Measurements from ENCODE around the gene STAT6. TPM values are rescaled to one million over a fixed set of nuclear protein-coding genes. Genes with fewer than 3 reads are reported as not detected.

Gene STAT6
- total RNA-seq, 1 experiment from 2014 or later, result 52.3 TPM

DNA sequence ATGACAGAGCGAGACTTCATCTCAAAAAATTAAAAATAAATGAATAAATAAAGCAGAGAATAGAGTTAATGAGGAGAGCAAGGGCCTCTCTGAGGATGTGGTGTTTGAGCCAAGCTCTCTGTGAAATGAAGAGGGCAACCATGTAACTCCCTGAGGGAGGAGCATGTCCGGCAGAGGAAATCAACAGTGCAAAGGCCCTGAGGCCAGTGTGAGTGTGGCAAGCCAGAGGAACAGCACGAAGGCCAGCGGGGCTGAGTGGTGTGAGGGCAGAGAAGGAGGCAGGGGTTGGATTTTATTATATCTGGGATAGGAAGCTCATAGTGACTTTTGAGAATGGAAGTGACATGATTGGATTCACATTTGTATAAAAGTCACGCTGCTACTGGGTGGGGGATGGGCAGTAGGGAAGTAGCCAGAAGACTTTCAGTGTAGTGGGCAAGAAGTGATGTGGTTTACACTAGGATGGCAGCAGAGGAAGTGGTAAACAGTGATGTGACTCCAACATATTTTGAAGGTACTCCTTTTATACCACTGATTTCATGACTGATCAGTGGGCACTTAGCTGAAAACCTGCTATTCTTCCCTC lies 46.5 kb upstream of the STAT6 start:
- intact Hi-C loops (cut with micrococcal nuclease; ENCODE audit: unreplicated experiment) (no loop called here), in situ Hi-C loops (cut with HindIII; ENCODE audit: low pct_unique_long_range_greater_than_20kb, low sequenced_read_pairs) (no loop called here)
- POLR2A ChIA-PET, result no interaction called here
- Histone ChIP-seq H3K4me3 (ENCODE audit: low read depth in 2 of 2, low read length in 2 of 2) (no peak overlapping the region), H3K27ac (ENCODE audit: low read length) (no peak overlapping the region), H3K9me3 (ENCODE audit: control insufficient read depth, insufficient read depth, low read depth, low read length) (no peaks in the 10 kb centered on the region), H3K4me1 (ENCODE audit: control insufficient read depth, insufficient read depth, low read length) (no peaks in the 10 kb centered on the region), H3K27me3 (ENCODE audit: control insufficient read depth, insufficient read depth, low read length) (no peaks in the 10 kb centered on the region), H3K36me3 (ENCODE audit: control insufficient read depth, insufficient read depth, low read length) (no peaks in the 10 kb centered on the region)
- DNase-seq (ENCODE audit: low read depth, low spot score) (no peak), ATAC-seq (no peak)
- no TSS peak for BruUV-seq (replicated peaks)
- TF ChIP-seq TCF7L2 (IDR thresholded peaks at IDR 0.05; ENCODE audit: low read depth, low read length) (no peak), SIN3A (IDR thresholded peaks at IDR 0.05; ENCODE audit: borderline replicate concordance, insufficient read depth, low read depth, low read length) (no peak), POLR2AphosphoS5 (IDR thresholded peaks at IDR 0.05; ENCODE audit: low read depth, low read length) (no peak)
- TF ChIP-seq, protein P1, sequence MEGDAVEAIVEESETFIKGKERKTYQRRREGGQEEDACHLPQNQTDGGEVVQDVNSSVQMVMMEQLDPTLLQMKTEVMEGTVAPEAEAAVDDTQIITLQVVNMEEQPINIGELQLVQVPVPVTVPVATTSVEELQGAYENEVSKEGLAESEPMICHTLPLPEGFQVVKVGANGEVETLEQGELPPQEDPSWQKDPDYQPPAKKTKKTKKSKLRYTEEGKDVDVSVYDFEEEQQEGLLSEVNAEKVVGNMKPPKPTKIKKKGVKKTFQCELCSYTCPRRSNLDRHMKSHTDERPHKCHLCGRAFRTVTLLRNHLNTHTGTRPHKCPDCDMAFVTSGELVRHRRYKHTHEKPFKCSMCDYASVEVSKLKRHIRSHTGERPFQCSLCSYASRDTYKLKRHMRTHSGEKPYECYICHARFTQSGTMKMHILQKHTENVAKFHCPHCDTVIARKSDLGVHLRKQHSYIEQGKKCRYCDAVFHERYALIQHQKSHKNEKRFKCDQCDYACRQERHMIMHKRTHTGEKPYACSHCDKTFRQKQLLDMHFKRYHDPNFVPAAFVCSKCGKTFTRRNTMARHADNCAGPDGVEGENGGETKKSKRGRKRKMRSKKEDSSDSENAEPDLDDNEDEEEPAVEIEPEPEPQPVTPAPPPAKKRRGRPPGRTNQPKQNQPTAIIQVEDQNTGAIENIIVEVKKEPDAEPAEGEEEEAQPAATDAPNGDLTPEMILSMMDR (IDR thresholded peaks at IDR 0.05), result no peak
- TF ChIP-seq, protein P2, sequence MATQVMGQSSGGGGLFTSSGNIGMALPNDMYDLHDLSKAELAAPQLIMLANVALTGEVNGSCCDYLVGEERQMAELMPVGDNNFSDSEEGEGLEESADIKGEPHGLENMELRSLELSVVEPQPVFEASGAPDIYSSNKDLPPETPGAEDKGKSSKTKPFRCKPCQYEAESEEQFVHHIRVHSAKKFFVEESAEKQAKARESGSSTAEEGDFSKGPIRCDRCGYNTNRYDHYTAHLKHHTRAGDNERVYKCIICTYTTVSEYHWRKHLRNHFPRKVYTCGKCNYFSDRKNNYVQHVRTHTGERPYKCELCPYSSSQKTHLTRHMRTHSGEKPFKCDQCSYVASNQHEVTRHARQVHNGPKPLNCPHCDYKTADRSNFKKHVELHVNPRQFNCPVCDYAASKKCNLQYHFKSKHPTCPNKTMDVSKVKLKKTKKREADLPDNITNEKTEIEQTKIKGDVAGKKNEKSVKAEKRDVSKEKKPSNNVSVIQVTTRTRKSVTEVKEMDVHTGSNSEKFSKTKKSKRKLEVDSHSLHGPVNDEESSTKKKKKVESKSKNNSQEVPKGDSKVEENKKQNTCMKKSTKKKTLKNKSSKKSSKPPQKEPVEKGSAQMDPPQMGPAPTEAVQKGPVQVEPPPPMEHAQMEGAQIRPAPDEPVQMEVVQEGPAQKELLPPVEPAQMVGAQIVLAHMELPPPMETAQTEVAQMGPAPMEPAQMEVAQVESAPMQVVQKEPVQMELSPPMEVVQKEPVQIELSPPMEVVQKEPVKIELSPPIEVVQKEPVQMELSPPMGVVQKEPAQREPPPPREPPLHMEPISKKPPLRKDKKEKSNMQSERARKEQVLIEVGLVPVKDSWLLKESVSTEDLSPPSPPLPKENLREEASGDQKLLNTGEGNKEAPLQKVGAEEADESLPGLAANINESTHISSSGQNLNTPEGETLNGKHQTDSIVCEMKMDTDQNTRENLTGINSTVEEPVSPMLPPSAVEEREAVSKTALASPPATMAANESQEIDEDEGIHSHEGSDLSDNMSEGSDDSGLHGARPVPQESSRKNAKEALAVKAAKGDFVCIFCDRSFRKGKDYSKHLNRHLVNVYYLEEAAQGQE (IDR thresholded peaks at IDR 0.05; ENCODE audit: insufficient read depth in 1 of 2, low read depth in 2 of 2, low read length in 1 of 2), result no peak
- CTCF ChIA-PET, result interaction anchor here (0.5 kb wide), 1 partner anchor 815 kb away, joined by 3 read pairs; no protein-coding TSS in a partner anchor

DNA sequence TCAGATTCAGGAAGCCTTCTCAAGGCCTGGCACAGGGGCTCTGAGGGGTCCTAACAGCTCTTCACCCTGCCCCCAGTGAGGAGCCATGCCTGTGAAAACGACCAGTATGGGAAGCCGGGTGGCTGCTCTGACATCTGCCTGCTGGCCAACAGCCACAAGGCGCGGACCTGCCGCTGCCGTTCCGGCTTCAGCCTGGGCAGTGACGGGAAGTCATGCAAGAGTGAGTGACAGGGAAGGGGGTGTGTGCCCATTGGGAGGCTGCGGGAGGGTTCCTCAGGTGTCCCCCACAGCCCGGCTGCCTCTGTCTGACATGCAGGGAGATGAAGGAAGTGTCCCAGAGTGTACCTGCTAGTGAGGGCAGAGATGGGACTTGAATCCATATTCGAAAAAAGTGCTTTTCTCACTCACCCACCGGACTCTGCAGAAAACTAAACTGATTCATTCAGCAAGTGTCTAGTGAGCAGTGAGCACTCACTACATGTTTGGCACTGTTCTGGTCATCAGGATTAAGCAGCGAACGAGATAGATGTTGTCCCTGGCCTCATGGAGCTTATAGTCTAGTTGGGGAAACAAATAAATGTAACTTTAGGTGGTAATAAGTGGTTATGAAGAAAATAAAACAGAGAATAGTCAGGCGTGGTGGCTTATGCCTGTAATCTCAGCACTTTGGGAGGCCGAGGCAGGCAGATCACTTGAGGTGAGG lies 45.7 kb upstream of the STAT6 start:
- no TSS peak for BruUV-seq (replicated peaks)
- Histone ChIP-seq H3K27ac (ENCODE audit: low read length) (no peak overlapping the region), H3K4me1 (ENCODE audit: control insufficient read depth, insufficient read depth, low read length) (no peaks in the 10 kb centered on the region), H3K4me3 (ENCODE audit: low read depth in 2 of 2, low read length in 2 of 2) (no peak overlapping the region), H3K36me3 (ENCODE audit: control insufficient read depth, insufficient read depth, low read length) (no peaks in the 10 kb centered on the region), H3K27me3 (ENCODE audit: control insufficient read depth, insufficient read depth, low read length) (no peaks in the 10 kb centered on the region), H3K9me3 (ENCODE audit: control insufficient read depth, insufficient read depth, low read depth, low read length) (no peaks in the 10 kb centered on the region)
- intact Hi-C loops (cut with micrococcal nuclease; ENCODE audit: unreplicated experiment) (no loop called here), in situ Hi-C loops (cut with HindIII; ENCODE audit: low pct_unique_long_range_greater_than_20kb, low sequenced_read_pairs) (no loop called here)
- ATAC-seq (no peak), DNase-seq (ENCODE audit: low read depth, low spot score) (no peak)
- TF ChIP-seq, protein P1 (IDR thresholded peaks at IDR 0.05), result no peak
- TF ChIP-seq, protein P2 (IDR thresholded peaks at IDR 0.05; ENCODE audit: insufficient read depth in 1 of 2, low read depth in 2 of 2, low read length in 1 of 2), result no peak
- TF ChIP-seq SIN3A (IDR thresholded peaks at IDR 0.05; ENCODE audit: borderline replicate concordance, insufficient read depth, low read depth, low read length) (no peak), POLR2AphosphoS5 (IDR thresholded peaks at IDR 0.05; ENCODE audit: low read depth, low read length) (no peak), TCF7L2 (IDR thresholded peaks at IDR 0.05; ENCODE audit: low read depth, low read length) (no peak)
- CTCF ChIA-PET, result no interaction called here
- POLR2A ChIA-PET, result no interaction called here

Data from Panc1 (cell line).